Caco-2 (cell line): ENCODE measurements around the gene STK40. TPM values are rescaled to one million over a fixed set of nuclear protein-coding genes. Genes with fewer than 3 reads are reported as not detected.
A peak's percentile ranks its signal among the peaks of the same experiment; 100 is the strongest.

Experiments
- BruUV-seq: library from RNA; stranded (reverse); fragments of 400-500 nt; replicated peaks from 2 replicates; lab custom pipeline; 2021; lab: Mats Ljungman, UMichigan
- CTCF ChIA-PET: fragments of 300-600 bp; sonication (Branson Sonifier 250); formaldehyde crosslinking; loops from one replicate; lab custom pipeline; 2022; ENCODE audit warnings: antibody characterized with exemption; lab: Charles Lee
- POLR2A ChIA-PET: fragments of 300-600 bp; sonication (Branson Sonifier 250); formaldehyde crosslinking; loops from one replicate; lab custom pipeline; 2022; ENCODE audit warnings: antibody characterized with exemption; lab: Charles Lee
- DNase-seq, 2 experiments: peaks; one replicate each; pipeline versions ENCODE4 v3.0.0 to v3.0.0-alpha.2; 2020 to 2022
- H3K27me3 ChIP-seq: replicated peaks from 2 replicates; pipeline ENCODE4 v1.6.0; 2011; ENCODE audit warnings: low read length; ENCODE audit not compliant: control insufficient read depth, insufficient read depth
- H3K36me3 ChIP-seq: 2 replicates; pipeline ENCODE4 v1.5.1; 2011; ENCODE audit warnings: low read length; ENCODE audit not compliant: control insufficient read depth, insufficient read depth
- H3K4me1 ChIP-seq: fragments of 250-450 bp; sonication (Bioruptor Pico); 2 replicates; pipeline ENCODE4 v1.5.1; 2020; ENCODE audit warnings: mild to moderate bottlenecking
- H3K4me3 ChIP-seq: 2 replicates; pipeline ENCODE4 v1.5.1; 2011; ENCODE audit warnings: low read depth, mild to moderate bottlenecking, control low read depth, low read length
- H3K9me3 ChIP-seq: fragments of 250-450 bp; sonication (Bioruptor Pico); 2 replicates; pipeline ENCODE4 v1.5.1; 2020; ENCODE audit warnings: mild to moderate bottlenecking, moderate library complexity
- H3K27ac Mint-ChIP-seq: one replicate; pipeline ENCODE4 v1.8.0; 2022; ENCODE audit warnings: mixed read lengths; ENCODE audit not compliant: unreplicated experiment
- H3K27me3 Mint-ChIP-seq: one replicate; pipeline ENCODE4 v1.8.0; 2022; ENCODE audit warnings: mixed read lengths; ENCODE audit not compliant: insufficient read depth, unreplicated experiment
- H3K36me3 Mint-ChIP-seq: one replicate; pipeline ENCODE4 v1.8.0; 2022; ENCODE audit warnings: mild to moderate bottlenecking, mixed read lengths; ENCODE audit not compliant: insufficient read depth, unreplicated experiment
- H3K4me1 Mint-ChIP-seq: one replicate; pipeline ENCODE4 v1.8.0; 2022; ENCODE audit warnings: low read depth, mixed read lengths; ENCODE audit not compliant: unreplicated experiment
- H3K4me3 Mint-ChIP-seq: one replicate; pipeline ENCODE4 v1.8.0; 2022; ENCODE audit warnings: mild to moderate bottlenecking, moderate library complexity, mixed read lengths; ENCODE audit not compliant: unreplicated experiment
- H3K9me3 Mint-ChIP-seq: one replicate; pipeline ENCODE4 v1.8.0; 2022; ENCODE audit warnings: mixed read lengths; ENCODE audit not compliant: unreplicated experiment
- CTCF ChIP-seq, 2 experiments: fragments of 200-600 bp in 1 of 2; IDR thresholded peaks; 1 replicate in 1 of 2; 2 replicates in 1 of 2; pipeline versions ENCODE4 v1.5.1 to v1.8.0; 2011 to 2022; ENCODE audit warnings: antibody characterized with exemption in 1 of 2, control low read depth in 1 of 2, inconsistent platforms in 1 of 2, low read depth in 1 of 2, low read length in 1 of 2, mild to moderate bottlenecking in 1 of 2, moderate library complexity in 1 of 2; ENCODE audit not compliant: insufficient read depth in 1 of 2, severe bottlenecking in 1 of 2, unreplicated experiment in 1 of 2
- intact Hi-C: fragments of 100-400 bp; cut with micrococcal nuclease; formaldehyde crosslinking; loops from one replicate; pipeline ENCODE4 v1.10.0; 2022; ENCODE audit not compliant: unreplicated experiment
- total RNA-seq: library from RNA; stranded (reverse); gene quantifications from 2 replicates; pipeline ENCODE4 v1.2.3, GENCODE V29; 2022

The STK40 gene
- total RNA-seq, 1 experiment from 2014 or later, result 29.7 TPM

GRCh38 chr1:36309397-36309796 lies 76.3 kb downstream of the STK40 start:
- Histone ChIP-seq H3K4me3 (no peak overlapping the region), H3K27me3 (no peaks in the 10 kb centered on the region), H3K36me3 (no peaks in the 10 kb centered on the region), H3K9me3 (no peaks in the 10 kb centered on the region), H3K4me1 (peaks cover 10% of the 10 kb centered on the region)
- H3K4me1 Mint-ChIP-seq, result no peaks in the 10 kb centered on the region
- ChIA-PET CTCF (no interaction called here), POLR2A (no interaction called here)
- no peak overlapping the region for H3K4me3 Mint-ChIP-seq
- no TSS peak for BruUV-seq
- TF ChIP-seq CTCF (IDR thresholded peaks at IDR 0.05; ENCODE audit: insufficient read depth in 1 of 2, low read depth in 1 of 2, low read length in 1 of 2, severe bottlenecking in 1 of 2, unreplicated experiment in 1 of 2), result no peak
- peaks cover 44% of the 10 kb centered on the region for H3K36me3 Mint-ChIP-seq
- intact Hi-C loops, result no loop called here
- H3K27me3 Mint-ChIP-seq, result no peaks in the 10 kb centered on the region
- H3K27ac Mint-ChIP-seq, result no peak overlapping the region
- H3K9me3 Mint-ChIP-seq, result no peaks in the 10 kb centered on the region
- DNase-seq, result no peak

GRCh38 chr1:36307601-36308330 lies 78.0 kb downstream of the STK40 start:
- H3K4me1 Mint-ChIP-seq, result no peaks in the 10 kb centered on the region
- H3K36me3 Mint-ChIP-seq, result peaks cover 60% of the 10 kb centered on the region
- peak overlapping the region; percentile 53 for H3K4me3 ChIP-seq
- ChIA-PET CTCF (interaction anchor here (0.5 kb wide), 1 partner anchor 710 kb away, joined by 3 read pairs; no protein-coding TSS in a partner anchor), POLR2A (interaction anchor here (1.8 kb wide), 1 partner anchor 16 kb away, joined by 9 read pairs; the partner anchor contains the start of gene EVA1B)
- no peak for DNase-seq
- intact Hi-C loops, result no loop called here
- no peaks in the 10 kb centered on the region for H3K9me3 ChIP-seq
- H3K4me3 Mint-ChIP-seq, result peak overlapping the region; percentile 82
- no peaks in the 10 kb centered on the region for H3K9me3 Mint-ChIP-seq
- no peak overlapping the region for H3K27ac Mint-ChIP-seq
- no peaks in the 10 kb centered on the region for H3K27me3 ChIP-seq
- TF ChIP-seq CTCF (IDR thresholded peaks at IDR 0.05; ENCODE audit: insufficient read depth in 1 of 2, low read depth in 1 of 2, low read length in 1 of 2, severe bottlenecking in 1 of 2, unreplicated experiment in 1 of 2), result no peak
- no peaks in the 10 kb centered on the region for H3K27me3 Mint-ChIP-seq
- H3K36me3 ChIP-seq, result peaks cover 1% of the 10 kb centered on the region
- peaks cover 10% of the 10 kb centered on the region for H3K4me1 ChIP-seq
- BruUV-seq, result TSS peak; percentile 11

- H3K36me3 ChIP-seq, result peaks cover 1% of the 10 kb centered on the region
- H3K4me1 ChIP-seq, result peaks cover 10% of the 10 kb centered on the region
- H3K4me3 ChIP-seq, result peak overlapping the region; percentile 53
- Mint-ChIP-seq H3K4me3 (peak overlapping the region; percentile 82), H3K9me3 (no peaks in the 10 kb centered on the region), H3K4me1 (no peaks in the 10 kb centered on the region), H3K27ac (peak overlapping the region; percentile 46), H3K36me3 (peaks cover 68% of the 10 kb centered on the region), H3K27me3 (no peaks in the 10 kb centered on the region)
- ChIA-PET POLR2A (interaction anchor here (0.9 to 1.8 kb wide), 3 partner anchors 13 to 80 kb away, joined by 3 to 9 read pairs (median 6); partner anchors contain the start of gene EVA1B), CTCF (interaction anchor here (0.5 to 0.8 kb wide), 2 partner anchors 78 to 710 kb away, joined by 3 read pairs; no protein-coding TSS in a partner anchor)
- no peaks in the 10 kb centered on the region for H3K27me3 ChIP-seq
- no peak for TF ChIP-seq CTCF (IDR thresholded peaks at IDR 0.05; ENCODE audit: insufficient read depth in 1 of 2, low read depth in 1 of 2, low read length in 1 of 2, severe bottlenecking in 1 of 2, unreplicated experiment in 1 of 2)
- intact Hi-C loops, result loop anchor here (1.0 kb wide), 1 partner anchor 114 kb away; no protein-coding TSS in a partner anchor
- peak; percentile 91 to 94 for DNase-seq
- BruUV-seq, result no TSS peak
- no peaks in the 10 kb centered on the region for H3K9me3 ChIP-seq
Observed at GRCh38 chr1:36306902-36307456, 78.7 kb downstream of the STK40 start.
